B cell (primary cell): ENCODE measurements around the gene QTRT2. TPM values are rescaled to one million over a fixed set of nuclear protein-coding genes. Genes with fewer than 3 reads are reported as not detected.

Experiments used
- ATAC-seq: fragments of 200-7000 bp; cut with Tn5 transposase; one replicate; pipeline ENCODE4 v1.10.0; 2021; ENCODE audit warnings: low read depth, mild to moderate bottlenecking, moderate number of reproducible peaks, moderate library complexity
- CTCF ChIA-PET: fragments of 350-600 bp; sonication (Branson Sonifier 250); formaldehyde crosslinking; loops from one replicate; lab custom pipeline; 2021; ENCODE audit warnings: antibody characterized with exemption, inconsistent platforms; lab: Charles Lee
- POLR2A ChIA-PET: fragments of 350-600 bp; sonication (Branson Sonifier 250); formaldehyde crosslinking; loops from one replicate; lab custom pipeline; 2021; ENCODE audit warnings: antibody characterized with exemption; lab: Charles Lee
- DNase-seq: peaks from one replicate; pipeline ENCODE4 v3.0.0; 2013
- H2AFZ ChIP-seq: 2 replicates; pipeline ENCODE4 v1.6.1; 2012; ENCODE audit warnings: mild to moderate bottlenecking, low read depth, low read length; ENCODE audit not compliant: insufficient read depth, poor library complexity, severe bottlenecking
- H3K27ac ChIP-seq, 2 donors: 1 replicate in 1 of 2; 2 replicates in 1 of 2; pipeline ENCODE4 v1.5.1; 2012 to 2013; ENCODE audit warnings: low read length in 2 of 2, mild to moderate bottlenecking in 2 of 2, moderate library complexity in 1 of 2
- H3K27me3 ChIP-seq, 4 experiments: fragments of 200-600 bp in 1 of 4; sonication (generic) in 1 of 4; replicated peaks in 1 of 4; 1 replicate in 2 of 4; 2 replicates in 2 of 4; pipeline versions ENCODE4 v1.6.1 to v1.7.0; 2013 to 2016; ENCODE audit warnings: low read length in 3 of 4, mild to moderate bottlenecking in 2 of 4, mixed read lengths in 1 of 4, moderate library complexity in 1 of 4; ENCODE audit not compliant: insufficient read depth in 4 of 4, control insufficient read depth in 3 of 4; ENCODE audit errors: control extremely low read depth in 1 of 4
- H3K36me3 ChIP-seq, 2 experiments: replicated peaks in 1 of 2; 1 replicate in 1 of 2; 2 replicates in 1 of 2; pipeline versions ENCODE4 v1.6.1 to v1.7.1; 2013; ENCODE audit warnings: low read length in 1 of 2; ENCODE audit not compliant: insufficient read depth in 2 of 2, control insufficient read depth in 1 of 2; ENCODE audit errors: control extremely low read depth in 1 of 2, extremely low read depth in 1 of 2
- H3K4me1 ChIP-seq, 2 donors: fragments of 200-600 bp in 1 of 2; sonication (generic) in 1 of 2; 1 replicate in 1 of 2; 2 replicates in 1 of 2; pipeline versions ENCODE4 v1.5.1 to v1.6.1; 2013 to 2017; ENCODE audit warnings: low read length in 2 of 2; ENCODE audit not compliant: control insufficient read depth in 2 of 2, insufficient read depth in 2 of 2
- H3K4me2 ChIP-seq: replicated peaks from 2 replicates; pipeline ENCODE3; 2012; ENCODE audit warnings: mild to moderate bottlenecking, low read depth, low read length; ENCODE audit not compliant: poor library complexity, severe bottlenecking
- H3K4me3 ChIP-seq, 5 experiments: fragments of 200-600 bp in 1 of 5; sonication (generic) in 1 of 5; 1 replicate in 3 of 5; 2 replicates in 2 of 5; pipeline versions ENCODE4 v1.5.1 to v1.7.0; 2011 to 2016; ENCODE audit warnings: low read length in 4 of 5, mild to moderate bottlenecking in 4 of 5, low read depth in 2 of 5, control low read depth in 1 of 5, moderate library complexity in 1 of 5; ENCODE audit not compliant: insufficient read depth in 1 of 5; ENCODE audit errors: control extremely low read depth in 1 of 5, extremely low read depth in 1 of 5
- H3K79me2 ChIP-seq: fragments of 200-600 bp; sonication (generic); one replicate; pipeline ENCODE4 v1.6.0; 2016; ENCODE audit warnings: low read length; ENCODE audit not compliant: control insufficient read depth, insufficient read depth
- H3K9ac ChIP-seq: fragments of 200-600 bp; sonication (generic); 2 replicates; pipeline ENCODE4 v1.6.1; 2017; ENCODE audit warnings: mild to moderate bottlenecking, low read length, moderate library complexity
- H3K9me3 ChIP-seq, 3 donors: one replicate each; pipeline versions ENCODE4 v1.6.1 to v1.7.1; 2013; ENCODE audit warnings: low read length in 2 of 3; ENCODE audit not compliant: control insufficient read depth in 2 of 3, insufficient read depth in 1 of 3; ENCODE audit errors: control extremely low read depth in 1 of 3
- H4K20me1 ChIP-seq: 2 replicates; pipeline ENCODE4 v1.6.0; 2012; ENCODE audit warnings: mild to moderate bottlenecking, low read length; ENCODE audit not compliant: insufficient read depth, control insufficient read depth, poor library complexity, severe bottlenecking
- H3K27ac Mint-ChIP-seq: one replicate; pipeline ENCODE4 v1.8.0; 2021; ENCODE audit warnings: mixed read lengths
- H3K27me3 Mint-ChIP-seq: one replicate; pipeline ENCODE4 v1.8.0; 2021; ENCODE audit warnings: mixed read lengths
- H3K4me1 Mint-ChIP-seq: one replicate; pipeline ENCODE4 v1.8.0; 2021; ENCODE audit warnings: mixed read lengths
- H3K4me3 Mint-ChIP-seq: one replicate; pipeline ENCODE4 v1.8.0; 2021; ENCODE audit warnings: mixed read lengths
- H3K9me3 Mint-ChIP-seq: one replicate; pipeline ENCODE4 v1.8.0; 2022; ENCODE audit warnings: mixed read lengths; ENCODE audit not compliant: insufficient read depth
- CTCF ChIP-seq: fragments of 200-600 bp; IDR thresholded peaks from one replicate; pipeline ENCODE4 v1.8.0; 2022; ENCODE audit warnings: antibody characterized with exemption, mild to moderate bottlenecking
- EZH2 ChIP-seq: IDR thresholded peaks from 2 replicates; pipeline ENCODE4 v1.6.1; 2012; ENCODE audit warnings: borderline replicate concordance, low read depth, mild to moderate bottlenecking, moderate library complexity, low read length; ENCODE audit not compliant: insufficient read depth, poor library complexity, severe bottlenecking
- WGBS: methylation state at CpG from one replicate; pipeline ENCODE4 v1.1.5; 2013; ENCODE audit warnings: missing lambda C conversion rate; ENCODE audit not compliant: insufficient coverage; 5-methylcytosine and 5-hydroxymethylcytosine counted together
- intact Hi-C: fragments of 100-400 bp; cut with micrococcal nuclease; formaldehyde crosslinking; loops from one replicate; pipeline ENCODE4 v1.10.0; 2022
- polyA plus RNA-seq: library from polyadenylated mRNA; depleted of rRNA; stranded (reverse); fragments of >200 nt; gene quantifications from 2 replicates; pipeline ENCODE4 v1.2.3, GENCODE V29; 2012
- total RNA-seq, 2 donors: library from RNA; stranded (reverse); fragments of 120-200 nt in 1 of 2; gene quantifications; 1 replicate in 1 of 2; 2 replicates in 1 of 2; pipeline versions ENCODE4 v1.2.3 to v1.2.4, GENCODE V29; 2013 to 2022

Gene QTRT2
- total and polyA plus RNA-seq, 2 donors (not counting 1 experiment from before 2014, with no cell fraction given): 15.8 to 59.5 TPM

GRCh38 chr3:114128231-114128630 is 71.7 kb downstream of the QTRT2 start:
- H3K27ac Mint-ChIP-seq: no peak overlapping the region
- H3K27me3 ChIP-seq: no peaks in the 10 kb centered on the region
- DNase-seq (no peak), ATAC-seq (no peak)
- POLR2A ChIA-PET: no interaction called here
- H3K4me3 Mint-ChIP-seq: no peak overlapping the region
- CTCF ChIA-PET: no interaction called here
- intact Hi-C loops: no loop called here
- 100% methylated on average over 1 of the region's 1 CpG for WGBS
- no peaks in the 10 kb centered on the region for H3K9me3 ChIP-seq
- no peaks in the 10 kb centered on the region for H3K4me1 ChIP-seq
- H2AFZ ChIP-seq: no peak overlapping the region
- no peaks in the 10 kb centered on the region for H3K4me1 Mint-ChIP-seq
- no peaks in the 10 kb centered on the region for H4K20me1 ChIP-seq
- no peaks in the 10 kb centered on the region for H3K9me3 Mint-ChIP-seq
- H3K4me3 ChIP-seq: no peak overlapping the region
- no peak for TF ChIP-seq EZH2
- TF ChIP-seq CTCF: no peak
- no peak overlapping the region for H3K4me2 ChIP-seq
- H3K27me3 Mint-ChIP-seq: peaks cover 8% of the 10 kb centered on the region
- H3K27ac ChIP-seq: no peak overlapping the region
- H3K9ac ChIP-seq: no peak overlapping the region
- no peaks in the 10 kb centered on the region for H3K36me3 ChIP-seq
- H3K79me2 ChIP-seq: no peaks in the 10 kb centered on the region

GRCh38 chr3:114128826-114129225 is 72.3 kb downstream of the QTRT2 start:
- POLR2A ChIA-PET: no interaction called here
- Histone ChIP-seq H4K20me1 (no peaks in the 10 kb centered on the region), H3K27me3 (no peaks in the 10 kb centered on the region), H3K4me2 (no peak overlapping the region), H3K9me3 (no peaks in the 10 kb centered on the region), H3K9ac (no peak overlapping the region), H3K27ac (no peak overlapping the region), H2AFZ (no peak overlapping the region), H3K79me2 (no peaks in the 10 kb centered on the region), H3K4me1 (no peaks in the 10 kb centered on the region), H3K36me3 (no peaks in the 10 kb centered on the region), H3K4me3 (no peak overlapping the region)
- H3K9me3 Mint-ChIP-seq: no peaks in the 10 kb centered on the region
- intact Hi-C loops: no loop called here
- H3K27ac Mint-ChIP-seq: no peak overlapping the region
- TF ChIP-seq EZH2 (no peak), CTCF (no peak)
- ATAC-seq (no peak), DNase-seq (no peak)
- 94% methylated on average over 7 of the region's 8 CpGs for WGBS
- no peaks in the 10 kb centered on the region for H3K4me1 Mint-ChIP-seq
- CTCF ChIA-PET: no interaction called here
- peaks cover 2% of the 10 kb centered on the region for H3K27me3 Mint-ChIP-seq
- H3K4me3 Mint-ChIP-seq: no peak overlapping the region
